ENCODE measurements around the gene ENPP3. TPM values are rescaled to one million over a fixed set of nuclear protein-coding genes. Genes with fewer than 3 reads are reported as not detected.

ENPP3 gene
- total RNA-seq, 2 experiments from 2014 or later = 1.3 to 2.3 TPM

GRCh38 chr6:131741688-131742393 is 104.7 kb downstream of the ENPP3 start:
- Histone ChIP-seq H3K4me3 (ENCODE audit: low read depth, low read length, poor library complexity, severe bottlenecking) (no peak overlapping the region), H2AFZ (ENCODE audit: low read length) (no peak overlapping the region), H3K36me3 (ENCODE audit: insufficient read depth, low read length) (no peaks in the 10 kb centered on the region), H3K27ac (ENCODE audit: low read depth, low read length, poor library complexity, severe bottlenecking) (no peak overlapping the region), H3K4me2 (ENCODE audit: low read length) (no peak overlapping the region), H3K79me2 (ENCODE audit: insufficient read depth, low read depth, low read length) (no peaks in the 10 kb centered on the region), H3K9me2 (ENCODE audit: insufficient read depth, low read length) (no peaks in the 10 kb centered on the region), H4K20me1 (ENCODE audit: insufficient read depth, low read length) (no peaks in the 10 kb centered on the region), H3K4me1 (ENCODE audit: insufficient read depth, low read length, poor library complexity, severe bottlenecking) (no peaks in the 10 kb centered on the region), H3K9me3 (ENCODE audit: low read length) (no peaks in the 10 kb centered on the region)
- BruUV-seq (replicated peaks) = no TSS peak
- no peak for DNase-seq (ENCODE audit: low spot score)
- POLR2A ChIA-PET = interaction anchor here (0.6 kb wide), 1 partner anchor 269 kb away, joined by 3 read pairs; no protein-coding TSS in a partner anchor
- TF ChIP-seq EZH2phosphoT487 (IDR thresholded peaks at IDR 0.05; ENCODE audit: borderline replicate concordance, low read depth, low read length) (no peak), CTCF (conservative IDR thresholded peaks at IDR 0.05; ENCODE audit: low read length) (no peak)
- CTCF ChIA-PET (ENCODE audit: unreplicated experiment) = no interaction called here
- intact Hi-C loops (cut with micrococcal nuclease; ENCODE audit: unreplicated experiment) = no loop called here

GRCh38 chr6:131744432-131745287 is 107.6 kb downstream of the ENPP3 start:
- intact Hi-C loops (cut with micrococcal nuclease; ENCODE audit: unreplicated experiment) = no loop called here

More at GRCh38 chr6:131744432-131745287, 107.6 kb downstream of the ENPP3 start:
- no peak for DNase-seq (ENCODE audit: low spot score)
- no peaks in the 10 kb centered on the region for H3K79me2 ChIP-seq (ENCODE audit: insufficient read depth, low read depth, low read length)
- no peaks in the 10 kb centered on the region for H3K9me3 ChIP-seq (ENCODE audit: low read length)
- no peaks in the 10 kb centered on the region for H4K20me1 ChIP-seq (ENCODE audit: insufficient read depth, low read length)
- no peaks in the 10 kb centered on the region for H3K36me3 ChIP-seq (ENCODE audit: insufficient read depth, low read length)
- H3K4me2 ChIP-seq (ENCODE audit: low read length) = no peak overlapping the region
- TF ChIP-seq EZH2phosphoT487 (IDR thresholded peaks at IDR 0.05; ENCODE audit: borderline replicate concordance, low read depth, low read length) = no peak
- TF ChIP-seq CTCF (conservative IDR thresholded peaks at IDR 0.05; ENCODE audit: low read length) = no peak
- no TSS peak for BruUV-seq (replicated peaks)
- H3K9me2 ChIP-seq (ENCODE audit: insufficient read depth, low read length) = no peaks in the 10 kb centered on the region
- ChIA-PET POLR2A (interaction anchor here (1.3 kb wide), 1 partner anchor 13 kb away, joined by 5 read pairs; no protein-coding TSS in a partner anchor), CTCF (ENCODE audit: unreplicated experiment) (no interaction called here)
- H3K27ac ChIP-seq (ENCODE audit: low read depth, low read length, poor library complexity, severe bottlenecking) = no peak overlapping the region
- H3K4me3 ChIP-seq (ENCODE audit: low read depth, low read length, poor library complexity, severe bottlenecking) = no peak overlapping the region
- no peaks in the 10 kb centered on the region for H3K4me1 ChIP-seq (ENCODE audit: insufficient read depth, low read length, poor library complexity, severe bottlenecking)
- no peak overlapping the region for H2AFZ ChIP-seq (ENCODE audit: low read length)

All from OCI-LY7 (cell line).